Kasumi-1 (cell line): ENCODE results near the gene TOM1.

Experiments
- DNase-seq, 2 experiments: peaks; one replicate each; lab custom pipeline; 2025; lab: John Stamatoyannopoulos, UW

TOM1 gene

GRCh38 chr22:35324067-35324466, 24.4 kb downstream of the TOM1 start:
- no peak for DNase-seq

- no peak for DNase-seq
These were observed 25.1 kb downstream of the TOM1 start for GRCh38 chr22:35324762-35325161.

- no peak for DNase-seq
These were observed 25.5 kb downstream of the TOM1 start for GRCh38 chr22:35325209-35325608.

- DNase-seq: no peak
These were observed 27.3 kb downstream of the TOM1 start for GRCh38 chr22:35326854-35327562.

GRCh38 chr22:35327690-35328471, 28.2 kb downstream of the TOM1 start:
- no peak for DNase-seq

GRCh38 chr22:35328472-35328885, 28.8 kb downstream of the TOM1 start:
- no peak for DNase-seq

GRCh38 chr22:35329114-35329847, 29.6 kb downstream of the TOM1 start:
- peak in 1 of 2 experiments; percentile 18 for DNase-seq

- DNase-seq: peak; percentile 91 to 92
These were observed 30.7 kb downstream of the TOM1 start for GRCh38 chr22:35330258-35330861.

GRCh38 chr22:35332278-35332677, 32.6 kb downstream of the TOM1 start:
- DNase-seq: no peak

- DNase-seq: no peak
These were observed 33.5 kb downstream of the TOM1 start for GRCh38 chr22:35333220-35333619.

GRCh38 chr22:35334004-35334403, 34.3 kb downstream of the TOM1 start:
- DNase-seq: peak; percentile 43 to 67

GRCh38 chr22:35335468-35335867, 35.8 kb downstream of the TOM1 start:
- no peak for DNase-seq

GRCh38 chr22:35335936-35336781, 36.5 kb downstream of the TOM1 start:
- DNase-seq: no peak

GRCh38 chr22:35337932-35338331, 38.2 kb downstream of the TOM1 start:
- peak; percentile 15 to 20 for DNase-seq

GRCh38 chr22:35341090-35341874, 41.6 kb downstream of the TOM1 start:
- DNase-seq: no peak

GRCh38 chr22:35342390-35342789, 42.7 kb downstream of the TOM1 start:
- DNase-seq: no peak

GRCh38 chr22:35343664-35344550, 44.2 kb downstream of the TOM1 start:
- no peak for DNase-seq

- DNase-seq: no peak
These were observed 45.4 kb downstream of the TOM1 start for GRCh38 chr22:35344956-35345690.
